ENCODE measurements around the gene KIF26B.

Gene KIF26B

DNA sequence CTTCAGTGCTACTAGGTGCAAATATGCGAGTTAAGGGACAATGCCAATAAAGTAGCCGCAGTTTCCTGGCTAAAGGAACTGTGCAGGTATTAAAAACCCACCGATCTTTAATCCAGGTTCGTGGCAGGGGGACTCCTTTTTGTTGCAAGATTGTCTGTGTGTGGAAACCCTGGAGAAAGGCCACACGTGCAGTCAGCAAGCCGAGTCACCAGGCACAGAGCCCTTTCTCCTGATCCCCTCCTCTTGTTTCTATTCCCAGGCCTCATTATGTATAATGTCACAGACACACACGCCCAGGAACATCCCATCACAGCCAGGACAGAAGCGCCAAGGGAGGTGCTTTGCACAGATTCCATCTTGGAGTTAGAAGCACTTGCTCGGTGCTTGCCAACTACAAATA lies 528.9 kb downstream of the KIF26B start:
- TF ChIP-seq, protein P1, sequence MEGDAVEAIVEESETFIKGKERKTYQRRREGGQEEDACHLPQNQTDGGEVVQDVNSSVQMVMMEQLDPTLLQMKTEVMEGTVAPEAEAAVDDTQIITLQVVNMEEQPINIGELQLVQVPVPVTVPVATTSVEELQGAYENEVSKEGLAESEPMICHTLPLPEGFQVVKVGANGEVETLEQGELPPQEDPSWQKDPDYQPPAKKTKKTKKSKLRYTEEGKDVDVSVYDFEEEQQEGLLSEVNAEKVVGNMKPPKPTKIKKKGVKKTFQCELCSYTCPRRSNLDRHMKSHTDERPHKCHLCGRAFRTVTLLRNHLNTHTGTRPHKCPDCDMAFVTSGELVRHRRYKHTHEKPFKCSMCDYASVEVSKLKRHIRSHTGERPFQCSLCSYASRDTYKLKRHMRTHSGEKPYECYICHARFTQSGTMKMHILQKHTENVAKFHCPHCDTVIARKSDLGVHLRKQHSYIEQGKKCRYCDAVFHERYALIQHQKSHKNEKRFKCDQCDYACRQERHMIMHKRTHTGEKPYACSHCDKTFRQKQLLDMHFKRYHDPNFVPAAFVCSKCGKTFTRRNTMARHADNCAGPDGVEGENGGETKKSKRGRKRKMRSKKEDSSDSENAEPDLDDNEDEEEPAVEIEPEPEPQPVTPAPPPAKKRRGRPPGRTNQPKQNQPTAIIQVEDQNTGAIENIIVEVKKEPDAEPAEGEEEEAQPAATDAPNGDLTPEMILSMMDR (IDR thresholded peaks at IDR 0.05; ENCODE audit: low read depth, low read length) = no peak
- H3K4me3 ChIP-seq (ENCODE audit: low read depth, low read length) = peak overlapping the region; percentile 1; the same call in 1 of the 2 replicates
- DNase-seq = no peak
- H3K4me1 ChIP-seq = peaks cover 17% of the 10 kb centered on the region
- H3K36me3 ChIP-seq = peaks cover 47% of the 10 kb centered on the region
- no peaks in the 10 kb centered on the region for H3K9me3 ChIP-seq
- no peaks in the 10 kb centered on the region for H3K27me3 ChIP-seq

DNA sequence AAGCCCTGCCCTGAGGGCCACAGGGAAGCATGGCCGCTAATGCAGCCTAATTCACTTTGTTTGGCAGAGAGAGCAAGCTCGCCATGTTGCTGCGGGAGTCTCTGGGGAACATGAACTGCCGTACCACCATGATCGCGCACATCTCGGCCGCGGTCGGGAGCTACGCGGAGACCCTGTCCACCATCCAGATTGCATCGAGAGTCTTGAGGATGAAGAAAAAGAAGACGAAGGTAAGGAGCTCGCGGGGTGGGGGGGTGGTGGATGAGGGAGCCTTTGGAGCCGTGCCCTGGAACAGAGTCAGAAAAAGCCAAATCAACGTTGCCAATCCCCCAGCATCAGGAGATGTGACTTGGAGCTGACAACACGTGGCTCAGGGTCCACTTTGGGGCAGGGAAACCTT lies 529.4 kb downstream of the KIF26B start:
- Histone ChIP-seq H3K27me3 (no peaks in the 10 kb centered on the region), H3K36me3 (peaks cover 52% of the 10 kb centered on the region), H3K9me3 (no peaks in the 10 kb centered on the region), H3K4me3 (ENCODE audit: low read depth, low read length) (0 out of 2 replicates have a peak overlapping the region, but pooled peaks have one; percentile 2), H3K4me1 (peaks cover 17% of the 10 kb centered on the region)
- no peak for DNase-seq
- TF ChIP-seq, protein P1 (IDR thresholded peaks at IDR 0.05; ENCODE audit: low read depth, low read length) = no peak

DNA sequence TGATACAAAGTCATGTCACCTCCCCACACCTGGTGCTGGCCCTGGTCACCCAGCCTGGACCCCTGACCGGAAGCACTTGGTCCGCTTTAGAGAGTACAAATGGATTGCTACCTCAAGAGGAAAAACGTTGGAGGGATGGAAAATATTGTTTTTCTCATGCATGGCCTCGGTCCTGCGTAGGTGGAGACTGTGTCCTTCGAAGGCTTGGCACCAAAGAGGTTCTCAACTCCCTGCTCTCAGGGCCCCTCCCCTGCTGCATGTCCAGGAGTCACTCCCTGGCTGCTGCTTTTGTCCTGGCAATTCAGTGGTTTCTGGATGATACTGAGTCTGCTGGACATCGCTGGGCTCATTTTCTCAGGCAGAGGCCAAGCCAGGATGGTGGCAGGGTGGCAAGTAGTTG lies 529.8 kb downstream of the KIF26B start:
- H3K27me3 ChIP-seq = no peaks in the 10 kb centered on the region
- TF ChIP-seq, protein P1 (IDR thresholded peaks at IDR 0.05; ENCODE audit: low read depth, low read length) = no peak
- H3K9me3 ChIP-seq = no peaks in the 10 kb centered on the region
- H3K36me3 ChIP-seq = peaks cover 56% of the 10 kb centered on the region
- no peak for DNase-seq
- H3K4me1 ChIP-seq = peaks cover 17% of the 10 kb centered on the region
- 0 out of 2 replicates have a peak overlapping the region, but pooled peaks have one; percentile 2 for H3K4me3 ChIP-seq (ENCODE audit: low read depth, low read length)

DNA sequence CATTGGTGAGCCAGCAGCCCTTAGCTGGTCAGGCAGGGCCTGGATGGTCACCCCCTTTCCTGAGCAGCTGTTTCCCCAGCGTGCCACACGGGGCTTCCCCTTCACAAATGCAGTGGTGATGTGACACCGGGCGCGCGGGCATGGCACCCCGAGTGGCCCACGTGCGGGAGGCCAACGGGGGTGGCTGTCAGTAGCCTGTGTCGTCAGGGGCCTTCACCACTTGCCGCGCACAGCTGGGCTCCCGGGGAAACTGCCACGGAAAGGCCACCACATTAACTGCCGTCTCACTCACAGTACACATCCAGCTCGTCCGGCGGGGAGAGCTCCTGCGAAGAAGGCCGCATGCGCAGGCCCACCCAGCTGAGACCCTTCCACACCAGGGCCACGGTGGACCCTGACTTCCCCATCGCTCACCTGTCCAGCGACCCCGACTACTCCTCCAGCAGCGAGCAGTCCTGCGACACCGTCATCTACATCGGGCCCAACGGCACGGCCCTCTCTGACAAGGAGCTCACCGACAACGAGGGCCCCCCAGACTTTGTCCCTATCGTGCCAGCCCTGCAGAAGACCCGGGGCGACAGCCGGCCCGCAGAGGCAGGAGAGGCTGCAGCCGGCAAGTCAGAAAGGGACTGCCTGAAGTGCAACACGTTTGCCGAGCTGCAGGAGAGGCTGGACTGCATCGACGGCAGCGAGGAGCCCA lies 530.5 kb downstream of the KIF26B start:
- peaks cover 17% of the 10 kb centered on the region for H3K4me1 ChIP-seq
- no peaks in the 10 kb centered on the region for H3K9me3 ChIP-seq
- H3K36me3 ChIP-seq = peaks cover 63% of the 10 kb centered on the region
- DNase-seq = no peak
- no peak overlapping the region for H3K4me3 ChIP-seq (ENCODE audit: low read depth, low read length)
- TF ChIP-seq, protein P1 (IDR thresholded peaks at IDR 0.05; ENCODE audit: low read depth, low read length) = no peak
- no peaks in the 10 kb centered on the region for H3K27me3 ChIP-seq

DNA sequence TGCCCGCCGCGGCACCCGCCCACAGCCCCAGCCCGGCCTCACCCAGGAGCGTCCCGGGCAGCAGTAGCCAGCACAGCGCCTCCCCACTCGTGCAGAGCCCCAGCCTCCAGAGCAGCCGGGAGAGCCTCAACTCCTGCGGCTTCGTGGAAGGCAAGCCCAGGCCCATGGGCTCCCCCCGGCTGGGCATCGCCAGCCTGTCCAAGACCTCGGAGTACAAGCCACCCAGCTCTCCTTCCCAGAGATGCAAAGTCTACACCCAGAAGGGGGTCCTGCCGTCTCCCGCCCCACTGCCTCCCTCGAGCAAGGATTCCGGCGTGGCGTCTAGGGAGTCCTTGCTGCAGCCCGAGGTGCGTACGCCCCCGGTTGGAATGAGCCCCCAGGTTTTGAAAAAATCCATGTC lies 531.2 kb downstream of the KIF26B start:
- H3K36me3 ChIP-seq = peaks cover 69% of the 10 kb centered on the region
- DNase-seq = no peak
- TF ChIP-seq, protein P1 (IDR thresholded peaks at IDR 0.05; ENCODE audit: low read depth, low read length) = no peak

DNA sequence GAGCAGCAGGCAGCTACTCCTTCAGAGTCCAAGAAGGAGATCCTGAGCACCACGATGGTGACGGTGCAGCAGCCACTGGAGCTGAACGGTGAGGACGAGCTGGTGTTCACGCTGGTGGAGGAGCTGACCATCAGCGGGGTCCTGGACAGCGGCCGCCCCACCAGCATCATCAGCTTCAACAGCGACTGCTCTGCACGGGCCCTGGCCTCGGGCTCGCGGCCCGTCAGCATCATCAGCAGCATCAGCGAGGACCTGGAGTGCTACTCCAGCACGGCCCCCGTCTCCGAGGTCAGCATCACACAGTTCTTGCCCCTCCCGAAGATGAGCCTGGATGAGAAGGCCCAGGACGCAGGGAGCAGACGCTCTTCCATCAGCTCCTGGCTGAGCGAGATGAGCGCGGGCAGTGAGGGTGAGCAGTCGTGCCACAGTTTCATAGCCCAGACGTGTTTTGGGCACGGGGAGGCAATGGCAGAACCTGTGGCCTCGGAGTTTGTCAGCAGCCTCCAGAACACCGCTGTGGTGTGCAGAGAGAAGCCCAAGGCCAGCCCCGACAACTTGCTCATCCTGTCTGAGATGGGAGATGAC lies 531.8 kb downstream of the KIF26B start:
- peaks cover 17% of the 10 kb centered on the region for H3K4me1 ChIP-seq
- no peaks in the 10 kb centered on the region for H3K27me3 ChIP-seq
- no peak overlapping the region for H3K4me3 ChIP-seq (ENCODE audit: low read depth, low read length)
- no peak for DNase-seq
- no peaks in the 10 kb centered on the region for H3K9me3 ChIP-seq
- peaks cover 71% of the 10 kb centered on the region for H3K36me3 ChIP-seq
- TF ChIP-seq, protein P1 (IDR thresholded peaks at IDR 0.05; ENCODE audit: low read depth, low read length) = no peak

More for the DNA sequence above, 531.2 kb downstream of the KIF26B start:
- Histone ChIP-seq H3K4me1 (peaks cover 17% of the 10 kb centered on the region), H3K27me3 (no peaks in the 10 kb centered on the region), H3K9me3 (no peaks in the 10 kb centered on the region), H3K4me3 (ENCODE audit: low read depth, low read length) (no peak overlapping the region)
